ENCODE data around the gene ALPL. TPM values are rescaled to one million over a fixed set of nuclear protein-coding genes. Genes with fewer than 3 reads are reported as not detected.

The ALPL gene
- polyA plus RNA-seq, 3 donors, result not detected

GRCh38 chr1:21604208-21604957, 95.2 kb downstream of the ALPL start:
- H3K4me2 ChIP-seq (replicated peaks; ENCODE audit: extremely low read depth, low read length, poor library complexity, severe bottlenecking), result no peak overlapping the region
- Mint-ChIP-seq H3K4me3 (no peak overlapping the region), H3K9me3 (peaks cover 0 to 1% (median 0%) of the 10 kb centered on the region in 7 donors), H3K27ac (no peak overlapping the region), H3K36me3 (no peaks in the 10 kb centered on the region), H3K27me3 (ENCODE audit: low read depth in 3 of 3) (peaks cover 7 to 14% (median 13%) of the 10 kb centered on the region in 3 donors), H3K4me1 (peaks cover 8% of the 10 kb centered on the region)
- H3K4me3 ChIP-seq (replicated peaks in 1 of 3; ENCODE audit: low read depth in 2 of 3, low read length in 3 of 3), result no peak overlapping the region
- H2AFZ ChIP-seq (ENCODE audit: insufficient read depth, low read depth, low read length, poor library complexity, severe bottlenecking), result no peak overlapping the region
- TF ChIP-seq, protein P1, sequence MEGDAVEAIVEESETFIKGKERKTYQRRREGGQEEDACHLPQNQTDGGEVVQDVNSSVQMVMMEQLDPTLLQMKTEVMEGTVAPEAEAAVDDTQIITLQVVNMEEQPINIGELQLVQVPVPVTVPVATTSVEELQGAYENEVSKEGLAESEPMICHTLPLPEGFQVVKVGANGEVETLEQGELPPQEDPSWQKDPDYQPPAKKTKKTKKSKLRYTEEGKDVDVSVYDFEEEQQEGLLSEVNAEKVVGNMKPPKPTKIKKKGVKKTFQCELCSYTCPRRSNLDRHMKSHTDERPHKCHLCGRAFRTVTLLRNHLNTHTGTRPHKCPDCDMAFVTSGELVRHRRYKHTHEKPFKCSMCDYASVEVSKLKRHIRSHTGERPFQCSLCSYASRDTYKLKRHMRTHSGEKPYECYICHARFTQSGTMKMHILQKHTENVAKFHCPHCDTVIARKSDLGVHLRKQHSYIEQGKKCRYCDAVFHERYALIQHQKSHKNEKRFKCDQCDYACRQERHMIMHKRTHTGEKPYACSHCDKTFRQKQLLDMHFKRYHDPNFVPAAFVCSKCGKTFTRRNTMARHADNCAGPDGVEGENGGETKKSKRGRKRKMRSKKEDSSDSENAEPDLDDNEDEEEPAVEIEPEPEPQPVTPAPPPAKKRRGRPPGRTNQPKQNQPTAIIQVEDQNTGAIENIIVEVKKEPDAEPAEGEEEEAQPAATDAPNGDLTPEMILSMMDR (IDR thresholded peaks at IDR 0.05), result no peak
- H3K79me2 ChIP-seq (ENCODE audit: insufficient read depth, low read length), result no peaks in the 10 kb centered on the region
- no peak for DNase-seq
- peaks cover 4 to 6% of the 10 kb centered on the region in 2 donors for H3K4me1 ChIP-seq (ENCODE audit: control insufficient read depth in 1 of 2, insufficient read depth in 2 of 2, low read length in 2 of 2)
- H3K9me3 ChIP-seq (replicated peaks in 1 of 2; ENCODE audit: control insufficient read depth in 1 of 2, insufficient read depth in 1 of 2, low read length in 2 of 2), result no peaks in the 10 kb centered on the region
- 92% methylated on average over 11 of the region's 12 CpGs for WGBS (ENCODE audit: insufficient coverage)
- no peak overlapping the region for H3K27ac ChIP-seq (ENCODE audit: low read depth in 1 of 2, low read length in 2 of 2)
- H3K9ac ChIP-seq (ENCODE audit: insufficient read depth, low read length, poor library complexity, severe bottlenecking), result no peak overlapping the region
- intact Hi-C loops (cut with micrococcal nuclease), result no loop called here
- H3K27me3 ChIP-seq (ENCODE audit: control insufficient read depth in 2 of 2, insufficient read depth in 2 of 2, low read length in 2 of 2), result peaks cover 0 to 2% of the 10 kb centered on the region in 2 donors
- H3K36me3 ChIP-seq (replicated peaks in 1 of 2; ENCODE audit: control insufficient read depth in 1 of 2, insufficient read depth in 2 of 2, low read length in 2 of 2), result no peaks in the 10 kb centered on the region
- H4K20me1 ChIP-seq (ENCODE audit: insufficient read depth, low read length), result no peaks in the 10 kb centered on the region

- no peaks in the 10 kb centered on the region for H4K20me1 ChIP-seq (ENCODE audit: insufficient read depth, low read length)
- DNase-seq, result no peak
- Mint-ChIP-seq H3K36me3 (no peaks in the 10 kb centered on the region), H3K27ac (no peak overlapping the region), H3K4me3 (no peak overlapping the region), H3K9me3 (peaks cover 0 to 1% (median 0%) of the 10 kb centered on the region in 7 donors), H3K27me3 (ENCODE audit: low read depth in 3 of 3) (peaks cover 7 to 20% (median 18%) of the 10 kb centered on the region in 3 donors), H3K4me1 (peaks cover 8% of the 10 kb centered on the region)
- H3K4me2 ChIP-seq (replicated peaks; ENCODE audit: extremely low read depth, low read length, poor library complexity, severe bottlenecking), result no peak overlapping the region
- TF ChIP-seq, protein P1 (IDR thresholded peaks at IDR 0.05), result no peak
- H3K36me3 ChIP-seq (replicated peaks in 1 of 2; ENCODE audit: control insufficient read depth in 1 of 2, insufficient read depth in 2 of 2, low read length in 2 of 2), result no peaks in the 10 kb centered on the region
- H3K27ac ChIP-seq (ENCODE audit: low read depth in 1 of 2, low read length in 2 of 2), result no peak overlapping the region
- H3K79me2 ChIP-seq (ENCODE audit: insufficient read depth, low read length), result no peaks in the 10 kb centered on the region
- H3K27me3 ChIP-seq (ENCODE audit: control insufficient read depth in 2 of 2, insufficient read depth in 2 of 2, low read length in 2 of 2), result peaks cover 0 to 2% of the 10 kb centered on the region in 2 donors
- H2AFZ ChIP-seq (ENCODE audit: insufficient read depth, low read depth, low read length, poor library complexity, severe bottlenecking), result no peak overlapping the region
- intact Hi-C loops (cut with micrococcal nuclease), result no loop called here
- H3K9me3 ChIP-seq (replicated peaks in 1 of 2; ENCODE audit: control insufficient read depth in 1 of 2, insufficient read depth in 1 of 2, low read length in 2 of 2), result no peaks in the 10 kb centered on the region
- H3K4me1 ChIP-seq (ENCODE audit: control insufficient read depth in 1 of 2, insufficient read depth in 2 of 2, low read length in 2 of 2), result peaks cover 4 to 6% of the 10 kb centered on the region in 2 donors
- H3K9ac ChIP-seq (ENCODE audit: insufficient read depth, low read length, poor library complexity, severe bottlenecking), result no peak overlapping the region
- H3K4me3 ChIP-seq (replicated peaks in 1 of 3; ENCODE audit: low read depth in 2 of 3, low read length in 3 of 3), result no peak overlapping the region
- WGBS (ENCODE audit: insufficient coverage), result 88% methylated on average over 7 of the region's 7 CpGs
Measured at GRCh38 chr1:21605012-21605715, 95.9 kb downstream of the ALPL start.
